ELR (cell line): Measurements from ENCODE around the gene PLEKHG4B.
"Not testable (repeated sequence)": the region's sequence is repeated elsewhere in the genome, so short reads cannot be mapped to it uniquely, and the experiment has no call there.

Experiments
- DNase-seq: peaks from one replicate; pipeline ENCODE4 v3.0.0-alpha.2; 2015; ENCODE audit warnings: low read depth

Gene PLEKHG4B

GRCh38 chr5:189486-189885 lies 97.5 kb downstream of the PLEKHG4B start:
- DNase-seq: no peak

GRCh38 chr5:189976-190365 lies 98.0 kb downstream of the PLEKHG4B start:
- no peak for DNase-seq

GRCh38 chr5:190366-191035 lies 98.5 kb downstream of the PLEKHG4B start:
- no peak for DNase-seq

GRCh38 chr5:191036-191948 lies 99.3 kb downstream of the PLEKHG4B start, which contains the start of gene LRRC14B:
Gene LRRC14B (plus strand): TSS chr5:191495. CDS start chr5:191539, 44 bp downstream.
- no peak for DNase-seq

GRCh38 chr5:191949-192690 lies 100.2 kb downstream of the PLEKHG4B start:
- no peak for DNase-seq

GRCh38 chr5:192691-192969 lies 100.7 kb downstream of the PLEKHG4B start:
- no peak for DNase-seq

GRCh38 chr5:192970-193831 lies 101.2 kb downstream of the PLEKHG4B start:
- DNase-seq: no peak

GRCh38 chr5:194102-194501 lies 102.1 kb downstream of the PLEKHG4B start:
- DNase-seq: no peak

GRCh38 chr5:194603-195209 lies 102.7 kb downstream of the PLEKHG4B start:
- no peak for DNase-seq

- no peak for DNase-seq
Observed at GRCh38 chr5:195401-196160, 103.6 kb downstream of the PLEKHG4B start.

- DNase-seq: no peak
Observed at GRCh38 chr5:196350-196749, 104.4 kb downstream of the PLEKHG4B start.

GRCh38 chr5:197031-197430 lies 105.1 kb downstream of the PLEKHG4B start:
- not testable (repeated sequence) for DNase-seq

GRCh38 chr5:197892-198489 lies 106.0 kb downstream of the PLEKHG4B start:
- DNase-seq: no peak

- no peak for DNase-seq
Observed at GRCh38 chr5:198516-199196, 106.7 kb downstream of the PLEKHG4B start.

GRCh38 chr5:199197-199949 lies 107.4 kb downstream of the PLEKHG4B start:
- DNase-seq: no peak

- DNase-seq: no peak
Observed at GRCh38 chr5:199950-200645, 108.1 kb downstream of the PLEKHG4B start.

GRCh38 chr5:200985-201384 lies 109.0 kb downstream of the PLEKHG4B start:
- no peak for DNase-seq

GRCh38 chr5:201672-202071 lies 109.7 kb downstream of the PLEKHG4B start:
- DNase-seq: no peak
